Stimulated activated CD4-positive, alpha-beta T cell treated with anti-CD3 and anti-CD28 coated beads, Interleukin-15, amount 100 ng/mL, for 24 hours (primary cell): ENCODE results near the gene EMP2.

ENCODE experiments used
- DNase-seq: peaks from one replicate; pipeline ENCODE4 v3.0.0-alpha.2; 2020

EMP2 gene

DNA sequence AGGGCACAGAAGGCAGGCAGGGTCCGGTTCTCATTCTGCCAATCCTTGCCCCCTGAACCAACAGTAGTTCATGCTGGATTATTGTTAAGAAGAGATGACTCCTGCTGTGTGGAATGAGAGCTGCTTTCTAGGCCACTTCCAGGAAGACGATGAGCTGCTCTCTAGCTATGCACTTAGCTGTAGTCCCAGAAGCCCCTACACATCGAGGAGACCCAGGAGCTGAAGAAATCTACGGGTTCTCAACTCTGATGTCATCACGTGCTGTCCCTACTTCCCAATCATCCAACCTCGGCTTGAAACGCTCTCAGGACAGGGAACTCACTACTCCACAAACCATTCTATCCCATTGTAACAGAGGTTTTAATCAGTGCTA lies 29.0 kb upstream of the EMP2 start:
- DNase-seq, result no peak

GRCh38 chr16:10608687-10609401 lies 28.4 kb upstream of the EMP2 start:
- DNase-seq, result no peak

GRCh38 chr16:10607157-10607556 lies 26.8 kb upstream of the EMP2 start:
- no peak for DNase-seq

GRCh38 chr16:10606607-10607006 lies 26.2 kb upstream of the EMP2 start:
- DNase-seq, result no peak

GRCh38 chr16:10605636-10606035 lies 25.2 kb upstream of the EMP2 start:
- DNase-seq, result no peak

GRCh38 chr16:10601444-10602408 lies 21.3 kb upstream of the EMP2 start:
- DNase-seq, result no peak

DNA sequence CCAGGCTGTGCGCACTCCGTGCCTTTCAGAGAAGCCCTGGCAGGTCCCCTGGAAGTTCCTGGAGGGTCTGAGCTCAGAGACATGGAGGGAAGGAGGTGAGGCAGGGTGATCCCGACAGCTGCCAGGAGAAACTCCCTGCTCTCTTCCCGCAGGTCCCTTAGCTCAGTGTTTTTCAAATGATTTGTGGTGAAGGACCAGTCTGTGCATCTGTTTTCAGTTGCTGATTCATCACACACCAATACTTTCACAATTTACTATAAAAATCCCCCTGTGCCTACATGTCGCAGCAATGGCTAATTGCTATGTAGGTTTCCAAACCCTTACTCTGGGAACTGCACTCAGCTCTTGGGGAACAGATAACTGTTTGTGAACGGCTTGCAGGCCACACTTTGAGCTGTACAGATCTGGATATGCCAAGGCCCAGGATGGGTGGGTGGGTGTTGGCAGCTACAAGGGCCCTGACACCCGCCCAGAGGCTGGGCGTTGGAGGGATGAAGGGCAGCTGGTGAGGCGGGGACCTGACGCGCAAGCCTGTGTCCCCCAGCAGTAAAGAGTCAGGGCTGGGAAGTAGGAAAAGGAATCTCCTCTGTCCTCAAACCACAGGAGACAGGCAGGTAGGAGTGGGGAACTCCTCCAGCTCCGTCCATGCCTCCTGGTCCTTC lies 20.5 kb upstream of the EMP2 start:
- no peak for DNase-seq

GRCh38 chr16:10599626-10600025 lies 19.2 kb upstream of the EMP2 start:
- no peak for DNase-seq

- no peak for DNase-seq
Measured at GRCh38 chr16:10598157-10598556, 17.8 kb upstream of the EMP2 start.

DNA sequence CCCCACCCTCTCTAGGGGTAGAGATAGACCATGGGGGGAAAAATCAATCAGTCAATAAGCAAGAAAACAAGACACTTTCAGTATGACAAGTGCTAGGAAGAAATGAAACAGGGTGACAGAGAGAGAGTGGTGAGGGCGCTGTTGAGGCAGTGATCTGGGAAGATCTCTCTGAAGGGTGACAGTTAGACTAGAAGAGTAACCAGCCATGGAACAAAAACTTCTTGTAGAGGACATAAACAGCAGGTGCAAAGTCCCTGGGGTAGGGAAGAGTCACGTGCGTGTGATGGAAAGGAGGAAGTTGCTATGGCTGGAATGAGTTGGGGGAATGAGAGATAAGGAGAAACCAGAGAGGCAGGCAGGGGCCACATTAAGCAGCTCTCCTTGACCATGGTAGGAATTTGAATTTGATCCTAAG lies 16.8 kb upstream of the EMP2 start:
- no peak for DNase-seq

DNA sequence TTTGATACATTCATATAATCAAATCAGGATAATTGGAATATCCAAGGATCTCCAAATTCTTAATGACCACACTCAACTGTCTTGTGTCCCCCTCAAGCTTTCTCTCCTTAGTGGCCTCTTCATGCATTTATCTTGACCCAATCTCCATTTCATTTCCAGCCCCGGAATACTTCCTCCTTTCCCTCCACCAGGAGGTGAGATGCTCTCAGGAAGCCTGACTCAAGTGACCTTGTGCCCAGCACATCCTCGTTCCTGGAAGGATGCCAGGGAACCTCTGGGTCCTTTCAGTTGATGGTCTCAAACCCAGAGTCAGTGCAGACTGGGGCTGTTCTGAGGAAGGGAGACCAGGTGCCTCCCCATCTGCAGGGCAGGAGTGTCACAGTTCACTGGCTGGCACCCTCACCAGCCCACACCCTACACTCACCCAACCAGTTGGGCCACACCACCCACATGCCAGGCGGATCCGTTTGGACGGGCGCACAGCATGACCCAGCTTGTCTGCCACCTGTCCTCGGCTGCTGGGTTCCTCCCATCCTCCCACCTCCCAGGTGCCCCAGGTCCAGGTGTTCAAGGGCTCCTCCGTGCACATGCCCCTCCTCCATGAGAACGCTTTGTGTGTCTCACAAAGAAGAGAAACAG lies 14.0 kb upstream of the EMP2 start:
- DNase-seq, result no peak

- no peak for DNase-seq
Measured at GRCh38 chr16:10592611-10593010, 12.2 kb upstream of the EMP2 start.

- no peak for DNase-seq
Measured at GRCh38 chr16:10590342-10590741, 9.9 kb upstream of the EMP2 start.

GRCh38 chr16:10589109-10589508 lies 8.7 kb upstream of the EMP2 start:
- DNase-seq, result no peak

DNA sequence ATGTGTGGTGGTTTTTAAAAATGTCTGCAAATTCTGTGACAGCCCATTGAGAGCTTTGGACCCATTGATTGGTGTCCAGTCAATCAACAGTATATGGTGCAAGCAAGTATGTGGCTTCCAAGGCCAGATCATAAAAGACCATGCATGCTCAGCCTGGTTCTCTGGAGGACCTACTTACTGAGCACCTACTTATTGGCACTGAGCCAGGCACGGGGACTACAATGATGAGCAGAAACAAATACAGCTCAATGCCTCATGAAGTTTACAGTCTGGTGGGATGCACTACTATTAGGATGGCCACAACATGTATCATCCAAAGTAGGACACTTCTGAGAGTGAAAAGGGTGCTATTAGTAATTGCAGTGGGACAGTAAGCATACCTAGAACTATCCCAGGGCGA lies 7.2 kb upstream of the EMP2 start:
- DNase-seq, result no peak

GRCh38 chr16:10584981-10585438 lies 4.6 kb upstream of the EMP2 start:
- DNase-seq, result no peak

- no peak for DNase-seq
Measured at GRCh38 chr16:10583269-10583668, 2.9 kb upstream of the EMP2 start.

DNA sequence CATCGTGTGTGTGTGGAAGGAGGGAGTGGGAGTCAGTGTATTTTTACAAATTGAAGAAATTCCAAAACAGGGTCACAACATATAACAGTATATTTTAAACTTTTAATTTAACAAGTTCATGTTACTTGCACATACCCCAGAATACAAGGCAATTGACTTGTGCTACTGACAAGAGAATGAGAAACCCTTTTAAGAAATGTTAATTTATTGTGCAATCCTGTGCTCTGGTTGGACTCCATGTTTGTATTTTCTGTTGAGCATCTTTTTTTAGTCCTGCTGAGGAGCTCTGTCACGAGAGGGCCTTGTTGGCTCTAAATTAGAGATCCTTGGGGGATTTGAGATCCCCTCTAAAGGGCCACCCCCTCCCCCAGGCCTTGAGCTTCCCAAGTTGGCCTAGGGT lies 1.1 kb upstream of the EMP2 start:
- no peak for DNase-seq

GRCh38 chr16:10580883-10581247 lies 467 bp upstream of the EMP2 start:
- no peak for DNase-seq

GRCh38 chr16:10579575-10579964 lies 828 bp downstream of the EMP2 start:
- DNase-seq, result no peak

- no peak for DNase-seq
Measured at GRCh38 chr16:10578474-10579316, 1.7 kb downstream of the EMP2 start.
